Myocyte (in vitro differentiated cells): ENCODE results near the gene TTPAL. TPM values are rescaled to one million over a fixed set of nuclear protein-coding genes. Genes with fewer than 3 reads are reported as not detected.

Experiments used
- DNase-seq: peaks from one replicate; pipeline ENCODE4 v3.0.0-alpha.2; 2012; ENCODE audit warnings: low read depth
- polyA plus RNA-seq: library from polyadenylated mRNA; unstranded; fragments of >200 nt; gene quantifications from one replicate; pipeline ENCODE4 v1.2.1, GENCODE V29; 2012; ENCODE audit warnings: missing spikeins
- total RNA-seq: library from RNA; depleted of rRNA; stranded (reverse); fragments of >200 nt; gene quantifications from 2 replicates; pipeline ENCODE4 v1.2.3, GENCODE V29; 2014

TTPAL gene, protein sequence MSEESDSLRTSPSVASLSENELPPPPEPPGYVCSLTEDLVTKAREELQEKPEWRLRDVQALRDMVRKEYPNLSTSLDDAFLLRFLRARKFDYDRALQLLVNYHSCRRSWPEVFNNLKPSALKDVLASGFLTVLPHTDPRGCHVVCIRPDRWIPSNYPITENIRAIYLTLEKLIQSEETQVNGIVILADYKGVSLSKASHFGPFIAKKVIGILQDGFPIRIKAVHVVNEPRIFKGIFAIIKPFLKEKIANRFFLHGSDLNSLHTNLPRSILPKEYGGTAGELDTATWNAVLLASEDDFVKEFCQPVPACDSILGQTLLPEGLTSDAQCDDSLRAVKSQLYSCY
- total RNA-seq: 4.8 and 7.2 TPM in 2 replicates
- 6.1 TPM for polyA plus RNA-seq

DNA sequence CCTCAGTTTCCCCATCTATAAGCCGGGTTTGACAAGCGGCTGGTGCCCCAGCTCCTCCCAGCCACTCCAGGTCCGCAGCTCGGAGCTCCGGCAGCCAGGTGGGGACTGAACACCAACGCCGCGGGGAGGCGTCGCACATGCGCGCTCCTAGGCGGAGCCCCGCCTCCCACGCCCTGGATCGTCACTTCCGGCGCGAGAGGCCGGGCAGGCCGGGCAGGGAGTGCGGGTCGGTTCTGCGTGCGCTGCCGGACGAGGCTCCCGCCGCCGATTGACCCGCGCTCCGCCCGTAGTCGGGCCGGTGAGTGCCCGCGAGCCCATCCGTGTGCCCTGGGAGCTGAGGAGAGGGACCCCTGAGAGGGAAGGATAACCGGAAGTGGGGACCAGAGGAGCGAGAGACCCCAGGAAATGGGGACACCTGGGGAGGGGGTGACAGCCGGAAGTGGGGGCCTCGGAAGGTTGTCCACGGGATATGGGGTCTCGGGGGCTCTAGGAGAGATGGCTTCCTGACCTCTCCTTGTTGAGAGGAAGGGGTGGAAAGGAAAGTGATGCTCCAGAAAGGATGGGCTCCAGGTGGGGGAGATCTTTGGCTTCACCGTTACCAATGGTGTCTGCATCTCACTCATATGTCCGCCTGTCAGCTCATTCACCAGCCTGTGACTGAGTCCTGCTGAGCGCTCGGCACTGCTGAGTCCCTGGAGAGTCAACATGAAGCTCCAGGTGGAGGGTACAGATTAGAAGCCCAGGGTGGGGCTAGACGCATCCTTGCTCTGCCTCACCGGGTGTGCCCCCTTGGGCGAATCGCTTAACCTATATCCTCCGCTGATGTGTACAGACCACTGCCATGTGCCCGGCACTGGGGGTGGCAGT, at the start of gene TTPAL:
Gene TTPAL, plus strand, starts transcription at position 181 of the 867 bp plus-strand sequence. CDS start 4,126 bp downstream, outside the sequence.
- peak; percentile 85 for DNase-seq

DNA sequence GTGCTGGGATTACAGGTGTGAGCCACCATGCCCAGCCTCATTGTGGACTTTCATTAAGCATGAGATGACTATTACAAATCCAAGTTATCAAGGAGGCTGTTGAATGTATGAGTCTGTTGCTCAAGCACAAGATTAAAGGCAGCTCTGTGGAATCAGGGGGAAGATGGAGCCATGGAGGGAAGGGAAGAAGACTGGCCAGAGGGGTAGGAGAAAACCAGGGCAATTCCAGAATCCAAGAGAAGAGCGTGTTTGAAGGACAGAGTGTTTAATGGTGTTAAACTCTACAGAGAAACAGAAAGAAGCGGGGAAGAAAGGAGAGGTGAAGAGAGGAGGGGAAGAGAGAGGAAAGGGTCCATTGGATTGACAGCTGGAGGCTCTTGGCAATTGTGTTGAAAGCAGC, 49.8 kb upstream of the TTPAL start:
- DNase-seq: no peak

DNA sequence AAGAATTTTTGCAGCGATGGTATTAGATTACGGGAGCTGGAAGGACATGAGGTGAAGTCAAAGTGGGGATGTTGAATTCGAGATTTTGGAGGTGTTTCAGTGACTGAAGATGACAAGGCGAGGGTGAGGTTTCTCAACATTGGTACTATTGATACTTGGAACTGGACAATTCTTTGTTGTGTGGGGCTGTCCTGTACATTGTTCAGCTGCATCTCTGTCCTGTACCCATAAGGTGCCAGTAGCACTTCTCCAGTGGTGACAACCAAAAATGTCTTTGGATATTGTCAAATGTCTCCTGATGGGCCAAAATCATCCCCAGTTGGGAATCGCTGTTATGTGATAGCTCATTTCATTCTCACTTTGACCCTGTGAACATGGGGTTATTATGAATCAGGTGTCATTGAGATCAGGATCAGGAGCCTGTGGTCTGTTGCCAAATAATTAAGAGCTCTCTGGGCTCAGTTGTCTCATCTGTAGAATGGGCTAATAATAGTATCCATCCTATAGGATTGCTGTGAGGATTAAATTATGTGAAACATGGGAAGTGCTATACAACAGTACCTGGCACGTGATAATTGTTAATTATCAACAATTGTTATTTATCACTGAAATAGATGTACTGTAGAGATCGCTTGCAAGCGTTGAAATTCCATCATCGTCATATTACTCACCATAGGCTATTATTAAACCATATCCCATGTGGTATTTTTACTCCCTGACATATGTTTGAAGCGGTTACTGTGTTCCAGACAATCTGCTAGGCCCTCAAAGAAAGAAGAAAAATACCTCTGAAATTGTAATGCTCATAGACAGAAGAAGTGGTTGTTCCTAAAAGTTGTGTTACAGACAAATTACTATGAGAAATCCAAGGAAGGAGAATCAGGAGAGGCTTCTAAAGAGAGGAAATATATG, 48.5 kb upstream of the TTPAL start:
- DNase-seq: peak; percentile 34

DNA sequence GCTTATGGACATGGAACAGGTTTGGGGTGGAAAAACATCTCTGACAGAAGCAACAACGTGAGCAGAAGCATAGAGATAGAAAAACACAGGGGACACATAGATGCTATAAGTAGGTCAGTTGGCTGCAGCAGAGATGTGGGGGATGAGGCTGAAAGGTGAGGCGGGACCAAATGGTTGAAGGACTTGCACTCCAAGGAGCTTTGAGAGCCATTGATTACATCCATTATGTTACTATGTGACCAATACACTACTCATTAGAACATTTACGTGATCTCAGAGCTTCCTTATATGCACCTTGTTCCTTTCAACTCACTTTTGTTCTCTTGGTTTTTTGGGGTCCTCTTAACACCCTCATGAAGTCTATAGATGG, 47.9 kb upstream of the TTPAL start:
- no peak for DNase-seq

DNA sequence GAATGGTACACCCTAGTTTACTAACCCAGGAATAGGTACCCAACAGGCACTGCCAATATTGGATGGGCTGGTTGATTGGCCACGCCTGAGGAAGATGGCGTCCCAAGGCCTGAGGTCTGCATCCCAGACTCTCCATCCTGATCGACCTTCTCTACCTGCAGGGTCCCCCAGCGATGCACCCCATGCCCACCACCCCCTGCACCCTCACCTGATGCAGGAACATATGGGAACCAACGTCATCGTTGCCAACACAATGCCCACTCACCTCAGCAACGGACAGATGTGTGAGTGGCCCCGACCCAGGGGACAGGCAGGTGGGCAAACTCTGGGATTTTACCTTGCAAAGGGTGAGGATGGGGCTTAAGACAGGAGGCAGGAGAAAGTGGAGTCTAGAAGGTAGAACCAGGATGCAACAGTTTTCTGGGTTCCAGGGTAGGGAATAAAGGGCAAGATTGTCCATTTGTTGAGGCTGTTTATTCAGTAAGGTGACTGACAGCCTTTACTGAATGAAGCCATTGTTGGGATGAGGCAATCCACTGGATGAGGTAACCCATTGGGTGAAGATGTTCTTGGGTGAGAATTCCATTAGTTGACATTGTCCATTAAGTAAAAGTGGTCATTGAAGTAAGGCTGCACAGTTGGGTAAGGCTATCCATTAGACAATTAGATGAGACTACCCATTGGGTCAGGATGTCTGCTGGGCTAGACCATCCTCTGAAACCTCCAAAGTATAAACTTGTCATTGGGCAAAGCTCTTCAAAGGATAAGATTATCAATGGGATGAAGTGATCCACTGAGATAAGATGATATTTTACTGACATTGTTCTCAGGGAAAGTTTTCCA, 47.3 kb upstream of the TTPAL start:
- DNase-seq: no peak

DNA sequence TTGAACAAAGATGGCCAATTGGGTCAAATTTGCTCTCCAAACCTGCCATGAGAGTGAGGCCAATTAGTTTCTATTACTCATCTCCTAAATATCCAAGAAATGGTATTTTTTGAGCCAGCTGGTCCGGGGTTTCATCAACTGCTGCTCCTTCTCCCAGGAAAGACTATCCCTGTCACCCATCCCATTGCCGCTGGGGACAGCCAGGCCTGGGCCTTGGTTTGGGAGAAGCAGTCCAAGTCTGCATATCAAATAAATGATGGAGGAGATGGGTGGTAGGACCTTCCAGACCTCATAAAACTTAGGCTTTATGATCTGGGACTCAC, 46.7 kb upstream of the TTPAL start:
- DNase-seq: no peak

DNA sequence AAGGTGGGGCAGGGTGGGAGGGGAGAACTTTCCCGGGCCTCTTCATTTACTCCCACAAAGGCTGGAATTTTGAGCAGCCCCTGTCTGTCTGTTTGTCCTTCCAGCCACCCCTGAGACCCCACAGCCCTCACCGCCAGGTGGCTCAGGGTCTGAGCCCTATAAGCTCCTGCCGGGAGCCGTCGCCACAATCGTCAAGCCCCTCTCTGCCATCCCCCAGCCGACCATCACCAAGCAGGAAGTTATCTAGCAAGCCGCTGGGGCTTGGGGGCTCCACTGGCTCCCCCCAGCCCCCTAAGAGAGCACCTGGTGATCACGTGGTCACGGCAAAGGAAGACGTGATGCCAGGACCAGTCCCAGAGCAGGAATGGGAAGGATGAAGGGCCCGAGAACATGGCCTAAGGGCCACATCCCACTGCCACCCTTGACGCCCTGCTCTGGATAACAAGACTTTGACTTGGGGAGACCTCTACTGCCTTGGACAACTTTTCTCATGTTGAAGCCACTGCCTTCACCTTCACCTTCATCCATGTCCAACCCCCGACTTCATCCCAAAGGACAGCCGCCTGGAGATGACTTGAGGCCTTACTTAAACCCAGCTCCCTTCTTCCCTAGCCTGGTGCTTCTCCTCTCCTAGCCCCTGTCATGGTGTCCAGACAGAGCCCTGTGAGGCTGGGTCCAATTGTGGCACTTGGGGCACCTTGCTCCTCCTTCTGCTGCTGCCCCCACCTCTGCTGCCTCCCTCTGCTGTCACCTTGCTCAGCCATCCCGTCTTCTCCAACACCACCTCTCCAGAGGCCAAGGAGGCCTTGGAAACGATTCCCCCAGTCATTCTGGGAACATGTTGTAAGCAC, 46.0 kb upstream of the TTPAL start:
- no peak for DNase-seq

DNA sequence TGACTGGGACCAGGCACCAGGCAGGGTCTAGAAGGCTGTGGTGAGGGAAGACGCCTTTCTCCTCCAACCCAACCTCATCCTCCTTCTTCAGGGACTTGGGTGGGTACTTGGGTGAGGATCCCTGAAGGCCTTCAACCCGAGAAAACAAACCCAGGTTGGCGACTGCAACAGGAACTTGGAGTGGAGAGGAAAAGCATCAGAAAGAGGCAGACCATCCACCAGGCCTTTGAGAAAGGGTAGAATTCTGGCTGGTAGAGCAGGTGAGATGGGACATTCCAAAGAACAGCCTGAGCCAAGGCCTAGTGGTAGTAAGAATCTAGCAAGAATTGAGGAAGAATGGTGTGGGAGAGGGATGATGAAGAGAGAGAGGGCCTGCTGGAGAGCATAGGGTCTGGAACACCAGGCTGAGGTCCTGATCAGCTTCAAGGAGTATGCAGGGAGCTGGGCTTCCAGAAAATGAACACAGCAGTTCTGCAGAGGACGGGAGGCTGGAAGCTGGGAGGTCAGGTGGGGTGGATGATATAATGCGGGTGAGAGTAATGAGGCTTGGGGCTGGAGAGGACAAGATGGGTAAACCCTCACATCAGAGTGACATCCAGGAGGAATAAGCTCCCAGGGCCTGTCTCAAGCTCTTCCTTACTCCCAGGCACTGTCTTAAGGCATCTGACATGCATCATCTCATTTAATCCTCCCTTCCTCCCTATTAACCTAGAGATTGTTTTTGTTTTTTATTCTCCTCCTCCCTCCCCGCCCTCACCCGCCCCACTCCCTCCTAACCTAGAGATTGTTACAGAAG, 45.2 kb upstream of the TTPAL start:
- DNase-seq: no peak

DNA sequence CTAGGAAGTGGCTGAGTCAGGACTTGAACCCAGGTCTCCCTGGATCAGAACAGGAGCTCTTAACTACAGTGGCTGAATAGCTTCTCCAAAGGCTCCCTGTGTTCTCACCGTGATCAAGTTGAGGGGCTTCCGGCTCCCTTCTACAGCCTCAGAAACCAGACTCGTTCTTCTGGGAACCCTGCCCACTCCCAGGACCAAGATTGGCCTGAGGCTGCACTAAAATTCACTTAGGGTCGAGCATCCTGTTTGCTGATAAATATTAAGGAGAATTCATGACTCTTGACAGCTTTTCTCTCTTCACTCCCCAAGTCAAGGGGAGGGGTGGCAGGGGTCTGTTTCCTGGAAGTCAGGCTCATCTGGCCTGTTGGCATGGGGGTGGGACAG, 44.6 kb upstream of the TTPAL start:
- no peak for DNase-seq

DNA sequence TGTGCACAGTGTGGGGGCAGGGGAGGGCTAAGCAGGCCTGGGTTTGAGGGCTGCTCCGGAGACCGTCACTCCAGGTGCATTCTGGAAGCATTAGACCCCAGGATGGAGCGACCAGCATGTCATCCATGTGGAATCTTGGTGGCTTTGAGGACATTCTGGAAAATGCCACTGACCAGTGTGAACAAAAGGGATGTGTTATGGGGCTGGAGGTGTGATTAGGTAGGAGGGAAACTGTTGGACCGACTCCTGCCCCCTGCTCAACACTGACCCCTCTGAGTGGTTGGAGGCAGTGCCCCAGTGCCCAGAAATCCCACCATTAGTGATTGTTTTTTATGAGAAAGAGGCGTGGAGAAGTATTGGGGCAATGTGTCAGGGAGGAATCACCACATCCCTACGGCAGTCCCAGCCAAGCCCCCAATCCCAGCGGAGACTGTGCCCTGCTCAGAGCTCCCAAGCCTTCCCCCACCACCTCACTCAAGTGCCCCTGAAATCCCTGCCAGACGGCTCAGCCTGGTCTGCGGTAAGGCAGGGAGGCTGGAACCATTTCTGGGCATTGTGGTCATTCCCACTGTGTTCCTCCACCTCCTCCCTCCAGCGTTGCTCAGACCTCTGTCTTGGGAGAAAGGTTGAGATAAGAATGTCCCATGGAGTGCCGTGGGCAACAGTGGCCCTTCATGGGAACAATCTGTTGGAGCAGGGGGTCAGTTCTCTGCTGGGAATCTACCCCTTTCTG, 44.0 kb upstream of the TTPAL start:
- peak; percentile 53 for DNase-seq

DNA sequence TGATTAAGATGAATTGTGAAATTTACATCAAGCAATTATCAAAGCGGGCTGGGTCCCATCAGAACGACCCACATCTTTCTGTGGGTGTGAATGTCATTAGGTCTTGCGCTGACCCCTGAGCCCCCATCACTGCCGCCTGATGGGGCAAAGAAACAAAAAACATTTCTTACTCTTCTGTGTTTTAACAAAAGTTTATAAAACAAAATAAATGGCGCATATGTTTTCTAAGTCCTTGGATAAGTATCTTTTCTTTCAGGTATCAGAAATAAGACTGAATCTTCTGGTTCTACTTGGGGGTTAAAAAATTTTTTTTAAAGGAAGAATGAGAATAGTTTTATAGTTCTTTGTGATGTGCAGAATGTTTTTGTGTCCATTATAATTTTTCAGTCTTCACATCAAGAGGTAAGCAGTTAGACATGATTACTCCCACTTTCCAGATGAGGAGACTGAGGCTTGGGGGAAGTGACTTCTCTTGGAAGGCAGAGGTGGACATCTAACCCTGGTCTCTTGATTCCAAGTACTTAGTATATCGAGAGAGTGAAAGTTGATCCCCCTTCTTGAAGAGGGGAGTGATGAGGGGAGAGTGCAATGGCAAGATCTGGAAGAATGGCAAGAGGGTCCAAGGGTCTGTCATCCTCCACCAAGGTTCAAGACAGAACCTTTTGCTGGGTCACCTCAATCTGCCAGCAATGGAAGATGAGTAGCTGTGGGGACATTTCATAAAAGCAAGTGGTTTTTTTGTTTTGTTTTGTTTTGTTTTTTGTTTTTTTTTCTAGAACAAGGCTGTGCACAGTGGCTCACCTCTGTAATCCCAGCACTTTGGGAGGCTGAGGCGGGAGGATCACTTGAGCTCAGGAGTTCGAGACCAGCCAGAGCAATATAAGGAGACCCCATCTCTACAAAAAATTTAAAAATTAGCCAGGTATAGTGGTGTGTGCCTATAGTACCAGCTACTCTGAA, 42.8 kb upstream of the TTPAL start:
- DNase-seq: no peak

DNA sequence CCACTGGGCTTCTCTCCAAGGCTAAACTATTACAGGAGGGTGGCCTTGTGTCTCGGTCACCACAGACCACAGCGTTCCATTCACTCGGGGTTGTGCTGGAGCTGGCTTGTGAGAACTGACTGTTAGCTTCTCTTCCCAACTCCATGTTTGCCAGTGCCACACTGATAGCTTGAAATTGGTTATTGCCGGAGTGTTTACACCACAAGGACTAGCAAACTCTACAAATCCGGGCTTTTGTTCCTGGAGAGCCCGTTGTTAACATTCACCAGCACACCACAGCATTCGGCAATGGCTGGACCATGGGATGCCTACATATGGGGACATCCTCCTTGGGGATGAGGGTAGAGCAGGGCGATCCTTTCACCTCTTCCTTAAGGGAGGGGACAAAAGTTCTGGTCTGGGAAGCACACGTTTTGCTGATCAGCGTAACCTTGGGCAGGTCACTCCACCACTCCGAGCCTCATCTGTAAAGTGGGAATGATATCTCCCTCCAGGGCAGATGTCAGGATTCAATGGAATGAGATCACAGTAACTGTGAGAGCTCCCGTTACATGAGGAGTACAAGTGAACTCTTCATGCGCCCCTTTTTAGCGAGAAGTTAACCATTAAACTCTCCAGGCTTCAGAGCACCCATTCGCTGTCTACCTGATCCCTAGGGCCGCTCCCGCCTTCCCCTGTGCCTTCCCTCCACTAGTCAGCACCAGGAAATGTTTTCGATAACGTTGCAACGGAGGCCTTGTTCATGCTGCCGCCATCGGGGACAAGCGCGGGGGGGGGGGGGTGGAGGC, 41.7 kb upstream of the TTPAL start:
- peak; percentile 77 for DNase-seq

DNA sequence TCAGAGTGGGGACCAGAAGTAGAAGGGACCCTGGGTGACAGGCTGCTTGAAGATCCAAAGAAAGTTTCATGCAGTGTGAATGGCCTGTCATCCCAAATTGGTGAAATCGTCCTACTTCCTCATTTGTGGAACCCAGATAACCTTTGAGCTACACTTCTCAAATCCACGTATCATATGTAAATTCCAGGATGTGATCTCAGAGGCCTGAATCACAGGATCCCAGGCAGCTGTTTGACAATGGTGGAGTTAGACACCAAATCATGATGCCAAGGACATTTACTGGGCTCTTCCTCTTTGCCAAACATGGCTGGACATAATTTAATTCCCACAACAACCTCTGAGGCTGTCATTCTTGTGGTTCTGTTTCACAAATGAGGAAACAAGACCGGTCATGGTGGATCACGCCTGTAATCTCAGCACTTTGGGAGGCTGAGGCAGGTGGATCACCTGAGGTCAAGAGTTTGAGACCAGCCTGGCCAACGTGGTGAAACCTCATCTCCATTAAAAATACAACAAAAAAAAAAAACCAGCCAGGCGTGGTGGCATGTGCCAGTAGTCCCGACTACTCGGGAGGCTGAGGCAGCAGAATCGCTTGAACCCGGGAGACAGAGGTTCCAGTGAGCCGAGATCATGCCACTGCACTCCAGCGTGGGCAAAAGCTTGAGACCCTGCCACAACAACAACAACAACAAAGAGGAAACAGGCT, 39.9 kb upstream of the TTPAL start:
- DNase-seq: peak; percentile 60

DNA sequence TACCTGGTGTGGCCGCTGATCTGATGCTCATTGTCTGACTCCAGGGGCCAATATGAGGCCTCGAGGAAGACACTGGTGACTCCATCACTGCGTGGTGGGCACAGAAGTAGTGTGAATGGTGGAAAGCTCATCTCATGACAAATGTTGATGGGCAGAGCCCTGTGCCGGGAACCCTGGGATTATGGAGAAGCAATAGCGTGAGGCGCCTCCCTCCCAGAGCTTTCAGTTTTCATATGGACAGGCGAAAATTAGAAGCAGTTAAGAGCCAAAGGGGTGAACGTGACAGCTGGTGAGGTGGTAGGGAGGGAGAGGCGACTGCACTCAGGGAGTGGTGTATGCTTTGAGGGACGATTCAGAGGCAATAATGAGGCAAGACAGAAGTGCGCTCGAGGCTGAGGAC, 39.3 kb upstream of the TTPAL start:
- DNase-seq: no peak

DNA sequence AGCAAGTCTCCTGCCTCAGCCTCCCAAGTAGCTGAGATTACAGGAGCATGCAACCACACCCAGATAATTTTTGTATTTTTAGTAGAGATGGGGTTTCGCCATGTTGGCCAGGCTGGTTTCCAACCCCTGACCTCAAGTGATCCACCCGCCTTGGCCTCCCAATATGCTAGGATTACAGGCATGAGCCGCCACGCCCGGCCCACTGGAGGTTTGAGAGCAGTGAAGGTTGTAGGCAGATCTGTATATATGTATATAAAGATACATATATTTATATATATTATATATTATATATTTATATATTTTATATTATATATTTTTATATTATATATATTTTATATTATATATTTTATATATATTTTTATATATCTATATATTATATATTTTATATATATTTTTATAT, 38.2 kb upstream of the TTPAL start:
- peak; percentile 58 for DNase-seq

DNA sequence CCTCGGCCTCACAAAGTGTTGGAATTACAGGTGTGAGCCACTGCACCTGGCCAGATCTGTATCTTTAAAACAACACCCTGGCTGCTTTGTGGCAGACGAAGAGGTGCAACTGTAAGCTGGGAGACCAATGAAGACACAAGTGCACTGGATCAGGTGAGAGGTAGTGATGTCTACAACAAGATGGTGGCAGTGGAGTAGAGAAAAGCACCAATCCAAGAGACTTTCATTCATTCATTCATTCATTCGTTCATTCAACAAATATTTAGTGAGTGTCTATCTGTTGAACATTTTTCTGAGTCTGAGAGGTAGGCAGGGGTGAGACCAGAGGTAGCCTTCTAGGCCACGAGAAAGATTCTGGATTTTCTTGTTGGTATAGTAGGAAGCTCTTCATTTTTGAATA, 36.9 kb upstream of the TTPAL start:
- DNase-seq: no peak
